Measurements from ENCODE around the gene KRT78. TPM values are rescaled to one million over a fixed set of nuclear protein-coding genes. Genes with fewer than 3 reads are reported as not detected.
A peak's percentile ranks its signal among the peaks of the same experiment; 100 is the strongest.

The KRT78 gene
- total and polyA plus RNA-seq, 2 of the 13 experiments (the other 11 are each of a cell fraction or from before 2014, with no cell fraction given) = not detected

DNA sequence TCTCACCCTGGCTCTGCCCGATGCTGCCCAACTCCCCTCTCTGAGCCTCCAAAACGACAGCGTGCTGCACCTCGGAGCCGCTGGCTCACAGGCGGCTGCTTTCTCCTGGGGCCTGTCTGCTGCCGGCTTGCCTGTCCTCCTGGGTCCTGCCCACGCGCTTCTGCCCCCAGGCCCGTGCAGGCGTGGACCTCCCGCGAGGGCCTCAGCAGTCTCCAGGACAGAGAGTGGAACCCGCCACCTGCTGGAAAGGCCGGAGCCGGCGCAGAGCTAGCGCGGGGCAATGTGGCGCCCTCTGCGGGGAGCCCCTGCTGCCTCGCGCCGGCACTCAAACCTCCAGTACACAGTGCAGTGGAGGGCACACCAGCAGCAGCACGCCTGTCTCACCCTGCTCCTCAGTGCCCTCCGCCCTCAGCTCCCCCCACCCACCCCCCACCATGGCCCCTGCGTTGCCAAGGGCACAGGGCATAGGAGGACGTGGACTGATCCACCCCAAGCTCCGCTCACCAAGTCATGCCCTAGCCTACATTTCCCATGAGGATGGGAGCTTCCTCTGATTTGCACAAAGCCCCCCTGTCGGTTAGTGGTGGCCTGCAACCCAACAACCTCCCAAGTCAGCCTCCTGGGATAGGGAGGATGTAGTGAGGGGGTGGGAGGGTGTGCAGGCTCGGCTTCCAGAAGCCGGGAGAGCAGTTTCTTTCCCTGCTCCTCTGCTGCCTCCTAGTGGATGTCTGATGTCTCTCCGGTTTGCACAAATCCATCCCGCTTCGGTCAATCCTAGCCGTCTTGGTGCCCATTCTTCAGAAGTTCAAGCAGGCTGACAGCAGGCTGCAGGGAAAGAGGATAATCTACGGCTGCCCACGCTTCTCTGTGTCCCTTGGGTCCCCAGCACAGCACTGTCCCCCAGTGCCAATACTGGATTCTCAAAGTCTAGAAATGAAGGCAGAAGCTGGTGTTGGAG is 30.9 kb upstream of the KRT78 start (continued):
- TF ChIP-seq ZBTB43 (CRISPR knock-in tag; conservative IDR thresholded peaks at IDR 0.05) = no peak
- TF ChIP-seq PRPF4 (IDR thresholded peaks at IDR 0.05; ENCODE audit: low read depth, low read length, poor library complexity, severe bottlenecking) = no peak
- TF ChIP-seq ZMAT3 (CRISPR knock-in tag; conservative IDR thresholded peaks at IDR 0.05) = 0 out of 2 replicates have a peak, but pooled peaks have one; percentile 47
- no peak; the same call in 1 of the 2 replicates for TF ChIP-seq ETV5 (CRISPR knock-in tag; IDR thresholded peaks at IDR 0.05; ENCODE audit: borderline replicate concordance)
- TF ChIP-seq BCL6 (CRISPR knock-in tag; IDR thresholded peaks at IDR 0.05) = peak; percentile 41; the same call in 1 of the 2 replicates
- no peak for TF ChIP-seq ZNF264 (CRISPR knock-in tag; IDR thresholded peaks at IDR 0.05)
- peak; percentile 51; the same call in 1 of the 2 replicates for TF ChIP-seq HNF1B (CRISPR knock-in tag; IDR thresholded peaks at IDR 0.05)
- TF ChIP-seq ZNF510 (CRISPR knock-in tag; IDR thresholded peaks at IDR 0.05; ENCODE audit: low read depth) = no peak
- TF ChIP-seq ZMYM2 (CRISPR knock-in tag; IDR thresholded peaks at IDR 0.05) = peak; percentile 59; the same call in 1 of the 2 replicates
- TF ChIP-seq CHCHD3 (CRISPR knock-in tag; IDR thresholded peaks at IDR 0.05) = no peak
- no peak for TF ChIP-seq ESRRA (CRISPR knock-in tag; IDR thresholded peaks at IDR 0.05; ENCODE audit: low read depth)
- TF ChIP-seq JUND (CRISPR knock-in tag; IDR thresholded peaks at IDR 0.05) = no peak
- TF ChIP-seq, protein P1, sequence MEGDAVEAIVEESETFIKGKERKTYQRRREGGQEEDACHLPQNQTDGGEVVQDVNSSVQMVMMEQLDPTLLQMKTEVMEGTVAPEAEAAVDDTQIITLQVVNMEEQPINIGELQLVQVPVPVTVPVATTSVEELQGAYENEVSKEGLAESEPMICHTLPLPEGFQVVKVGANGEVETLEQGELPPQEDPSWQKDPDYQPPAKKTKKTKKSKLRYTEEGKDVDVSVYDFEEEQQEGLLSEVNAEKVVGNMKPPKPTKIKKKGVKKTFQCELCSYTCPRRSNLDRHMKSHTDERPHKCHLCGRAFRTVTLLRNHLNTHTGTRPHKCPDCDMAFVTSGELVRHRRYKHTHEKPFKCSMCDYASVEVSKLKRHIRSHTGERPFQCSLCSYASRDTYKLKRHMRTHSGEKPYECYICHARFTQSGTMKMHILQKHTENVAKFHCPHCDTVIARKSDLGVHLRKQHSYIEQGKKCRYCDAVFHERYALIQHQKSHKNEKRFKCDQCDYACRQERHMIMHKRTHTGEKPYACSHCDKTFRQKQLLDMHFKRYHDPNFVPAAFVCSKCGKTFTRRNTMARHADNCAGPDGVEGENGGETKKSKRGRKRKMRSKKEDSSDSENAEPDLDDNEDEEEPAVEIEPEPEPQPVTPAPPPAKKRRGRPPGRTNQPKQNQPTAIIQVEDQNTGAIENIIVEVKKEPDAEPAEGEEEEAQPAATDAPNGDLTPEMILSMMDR (CRISPR knock-in tag; IDR thresholded peaks at IDR 0.05) = peak; percentile 92
- TF ChIP-seq LBX2 (CRISPR knock-in tag; IDR thresholded peaks at IDR 0.05; ENCODE audit: borderline replicate concordance) = 0 out of 2 replicates have a peak, but pooled peaks have one; percentile 47
- no peak for TF ChIP-seq IKZF5 (CRISPR knock-in tag; IDR thresholded peaks at IDR 0.05)
- TF ChIP-seq JARID2 (CRISPR knock-in tag; IDR thresholded peaks at IDR 0.05; ENCODE audit: insufficient replicate concordance) = no peak
